ENCODE measurements around the gene IFT43. TPM values are rescaled to one million over a fixed set of nuclear protein-coding genes. Genes with fewer than 3 reads are reported as not detected.

Gene IFT43
- polyA plus RNA-seq, 3 donors, result 10.3 to 12.4 (median 10.5) TPM

- H3K4me3 Mint-ChIP-seq, result no peak overlapping the region
- intact Hi-C loops (cut with micrococcal nuclease), result no loop called here
- H4K20me1 ChIP-seq (ENCODE audit: insufficient read depth, low read length), result no peaks in the 10 kb centered on the region
- H3K27me3 Mint-ChIP-seq (ENCODE audit: low read depth in 3 of 3), result peaks cover 0 to 2% (median 0%) of the 10 kb centered on the region in 3 donors
- no peaks in the 10 kb centered on the region for H3K9me3 ChIP-seq (replicated peaks in 1 of 2; ENCODE audit: control insufficient read depth in 1 of 2, insufficient read depth in 1 of 2, low read length in 2 of 2)
- peaks cover 0 to 2% (median 0%) of the 10 kb centered on the region in 7 donors for H3K9me3 Mint-ChIP-seq
- no peaks in the 10 kb centered on the region for H3K79me2 ChIP-seq (ENCODE audit: insufficient read depth, low read length)
- H3K36me3 Mint-ChIP-seq, result no peaks in the 10 kb centered on the region
- peak overlapping the region in 2 of 7 donors; percentile 16 to 68 for H3K27ac Mint-ChIP-seq
- H3K4me2 ChIP-seq (replicated peaks; ENCODE audit: extremely low read depth, low read length, poor library complexity, severe bottlenecking), result no peak overlapping the region
- peaks cover 4% of the 10 kb centered on the region for H3K4me1 Mint-ChIP-seq
- no peak overlapping the region for H3K9ac ChIP-seq (ENCODE audit: insufficient read depth, low read length, poor library complexity, severe bottlenecking)
- H2AFZ ChIP-seq (ENCODE audit: insufficient read depth, low read depth, low read length, poor library complexity, severe bottlenecking), result no peak overlapping the region
- H3K4me1 ChIP-seq (ENCODE audit: control insufficient read depth in 1 of 2, insufficient read depth in 2 of 2, low read length in 2 of 2), result no peaks in the 10 kb centered on the region
- WGBS (ENCODE audit: insufficient coverage), result 88% methylated on average over 6 of the region's 7 CpGs
- no peaks in the 10 kb centered on the region for H3K27me3 ChIP-seq (ENCODE audit: control insufficient read depth in 2 of 2, insufficient read depth in 2 of 2, low read length in 2 of 2)
- H3K4me3 ChIP-seq (replicated peaks in 1 of 3; ENCODE audit: low read depth in 2 of 3, low read length in 3 of 3), result no peak overlapping the region
- no peaks in the 10 kb centered on the region for H3K36me3 ChIP-seq (replicated peaks in 1 of 2; ENCODE audit: control insufficient read depth in 1 of 2, insufficient read depth in 2 of 2, low read length in 2 of 2)
- TF ChIP-seq, protein P1, sequence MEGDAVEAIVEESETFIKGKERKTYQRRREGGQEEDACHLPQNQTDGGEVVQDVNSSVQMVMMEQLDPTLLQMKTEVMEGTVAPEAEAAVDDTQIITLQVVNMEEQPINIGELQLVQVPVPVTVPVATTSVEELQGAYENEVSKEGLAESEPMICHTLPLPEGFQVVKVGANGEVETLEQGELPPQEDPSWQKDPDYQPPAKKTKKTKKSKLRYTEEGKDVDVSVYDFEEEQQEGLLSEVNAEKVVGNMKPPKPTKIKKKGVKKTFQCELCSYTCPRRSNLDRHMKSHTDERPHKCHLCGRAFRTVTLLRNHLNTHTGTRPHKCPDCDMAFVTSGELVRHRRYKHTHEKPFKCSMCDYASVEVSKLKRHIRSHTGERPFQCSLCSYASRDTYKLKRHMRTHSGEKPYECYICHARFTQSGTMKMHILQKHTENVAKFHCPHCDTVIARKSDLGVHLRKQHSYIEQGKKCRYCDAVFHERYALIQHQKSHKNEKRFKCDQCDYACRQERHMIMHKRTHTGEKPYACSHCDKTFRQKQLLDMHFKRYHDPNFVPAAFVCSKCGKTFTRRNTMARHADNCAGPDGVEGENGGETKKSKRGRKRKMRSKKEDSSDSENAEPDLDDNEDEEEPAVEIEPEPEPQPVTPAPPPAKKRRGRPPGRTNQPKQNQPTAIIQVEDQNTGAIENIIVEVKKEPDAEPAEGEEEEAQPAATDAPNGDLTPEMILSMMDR (IDR thresholded peaks at IDR 0.05), result no peak
- no peak overlapping the region for H3K27ac ChIP-seq (ENCODE audit: low read depth in 1 of 2, low read length in 2 of 2)
- DNase-seq, result peak in 2 of 3 donors; percentile 5 to 7
These were observed 96.1 kb downstream of the IFT43 start for GRCh38 chr14:76081642-76082041.

GRCh38 chr14:76083796-76084765 lies 98.5 kb downstream of the IFT43 start:
- no peak overlapping the region for H3K27ac ChIP-seq (ENCODE audit: low read depth in 1 of 2, low read length in 2 of 2)
- no peak overlapping the region for H3K27ac Mint-ChIP-seq
- TF ChIP-seq, protein P1 (IDR thresholded peaks at IDR 0.05), result no peak
- H3K36me3 Mint-ChIP-seq, result no peaks in the 10 kb centered on the region
- no peak overlapping the region for H3K4me3 Mint-ChIP-seq
- peaks cover 0 to 2% (median 0%) of the 10 kb centered on the region in 7 donors for H3K9me3 Mint-ChIP-seq
- no peaks in the 10 kb centered on the region for H3K27me3 ChIP-seq (ENCODE audit: control insufficient read depth in 2 of 2, insufficient read depth in 2 of 2, low read length in 2 of 2)
- no peak for DNase-seq
- H3K4me1 ChIP-seq (ENCODE audit: control insufficient read depth in 1 of 2, insufficient read depth in 2 of 2, low read length in 2 of 2), result no peaks in the 10 kb centered on the region
- peaks cover 4% of the 10 kb centered on the region for H3K4me1 Mint-ChIP-seq
- intact Hi-C loops (cut with micrococcal nuclease), result no loop called here
- no peak overlapping the region for H3K9ac ChIP-seq (ENCODE audit: insufficient read depth, low read length, poor library complexity, severe bottlenecking)
- no peaks in the 10 kb centered on the region for H4K20me1 ChIP-seq (ENCODE audit: insufficient read depth, low read length)
- H3K4me2 ChIP-seq (replicated peaks; ENCODE audit: extremely low read depth, low read length, poor library complexity, severe bottlenecking), result no peak overlapping the region
- H3K9me3 ChIP-seq (replicated peaks in 1 of 2; ENCODE audit: control insufficient read depth in 1 of 2, insufficient read depth in 1 of 2, low read length in 2 of 2), result no peaks in the 10 kb centered on the region
- H3K36me3 ChIP-seq (replicated peaks in 1 of 2; ENCODE audit: control insufficient read depth in 1 of 2, insufficient read depth in 2 of 2, low read length in 2 of 2), result no peaks in the 10 kb centered on the region
- 95% methylated on average over 12 of the region's 25 CpGs for WGBS (ENCODE audit: insufficient coverage)
- no peak overlapping the region for H2AFZ ChIP-seq (ENCODE audit: insufficient read depth, low read depth, low read length, poor library complexity, severe bottlenecking)
- peaks cover 0 to 3% (median 0%) of the 10 kb centered on the region in 3 donors for H3K27me3 Mint-ChIP-seq (ENCODE audit: low read depth in 3 of 3)
- no peaks in the 10 kb centered on the region for H3K79me2 ChIP-seq (ENCODE audit: insufficient read depth, low read length)
- H3K4me3 ChIP-seq (replicated peaks in 1 of 3; ENCODE audit: low read depth in 2 of 3, low read length in 3 of 3), result no peak overlapping the region
